Measurements from ENCODE around the gene FAM131A. TPM values are rescaled to one million over a fixed set of nuclear protein-coding genes. Genes with fewer than 3 reads are reported as not detected.

FAM131A gene
- total and polyA plus RNA-seq, 9 of the 15 experiments (the other 6 are each of a cell fraction or from before 2014, with no cell fraction given) = 0.48 to 11.1 (median 4.3) TPM

- TF ChIP-seq STAT5B (CRISPR knock-in tag; IDR thresholded peaks at IDR 0.05) (no peak), IFI16 (CRISPR knock-in tag; IDR thresholded peaks at IDR 0.05) (no peak), MLLT1 (IDR thresholded peaks at IDR 0.05) (no peak), ZNF318 (IDR thresholded peaks at IDR 0.05; ENCODE audit: borderline replicate concordance in 1 of 2, low read depth in 1 of 2) (no peak), ZNF764 (CRISPR knock-in tag; IDR thresholded peaks at IDR 0.05; ENCODE audit: low read depth) (no peak), NELFE (IDR thresholded peaks at IDR 0.05; ENCODE audit: insufficient read depth, insufficient read length) (no peak), ILK (tag; IDR thresholded peaks at IDR 0.05; ENCODE audit: borderline replicate concordance, low read depth) (no peak)
- TF ChIP-seq, protein P1, sequence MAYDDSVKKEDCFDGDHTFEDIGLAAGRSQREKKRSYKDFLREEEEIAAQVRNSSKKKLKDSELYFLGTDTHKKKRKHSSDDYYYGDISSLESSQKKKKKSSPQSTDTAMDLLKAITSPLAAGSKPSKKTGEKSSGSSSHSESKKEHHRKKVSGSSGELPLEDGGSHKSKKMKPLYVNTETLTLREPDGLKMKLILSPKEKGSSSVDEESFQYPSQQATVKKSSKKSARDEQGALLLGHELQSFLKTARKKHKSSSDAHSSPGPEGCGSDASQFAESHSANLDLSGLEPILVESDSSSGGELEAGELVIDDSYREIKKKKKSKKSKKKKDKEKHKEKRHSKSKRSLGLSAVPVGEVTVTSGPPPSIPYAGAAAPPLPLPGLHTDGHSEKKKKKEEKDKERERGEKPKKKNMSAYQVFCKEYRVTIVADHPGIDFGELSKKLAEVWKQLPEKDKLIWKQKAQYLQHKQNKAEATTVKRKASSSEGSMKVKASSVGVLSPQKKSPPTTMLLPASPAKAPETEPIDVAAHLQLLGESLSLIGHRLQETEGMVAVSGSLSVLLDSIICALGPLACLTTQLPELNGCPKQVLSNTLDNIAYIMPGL (CRISPR knock-in tag; IDR thresholded peaks at IDR 0.05) = no peak
- TF ChIP-seq, protein P2, sequence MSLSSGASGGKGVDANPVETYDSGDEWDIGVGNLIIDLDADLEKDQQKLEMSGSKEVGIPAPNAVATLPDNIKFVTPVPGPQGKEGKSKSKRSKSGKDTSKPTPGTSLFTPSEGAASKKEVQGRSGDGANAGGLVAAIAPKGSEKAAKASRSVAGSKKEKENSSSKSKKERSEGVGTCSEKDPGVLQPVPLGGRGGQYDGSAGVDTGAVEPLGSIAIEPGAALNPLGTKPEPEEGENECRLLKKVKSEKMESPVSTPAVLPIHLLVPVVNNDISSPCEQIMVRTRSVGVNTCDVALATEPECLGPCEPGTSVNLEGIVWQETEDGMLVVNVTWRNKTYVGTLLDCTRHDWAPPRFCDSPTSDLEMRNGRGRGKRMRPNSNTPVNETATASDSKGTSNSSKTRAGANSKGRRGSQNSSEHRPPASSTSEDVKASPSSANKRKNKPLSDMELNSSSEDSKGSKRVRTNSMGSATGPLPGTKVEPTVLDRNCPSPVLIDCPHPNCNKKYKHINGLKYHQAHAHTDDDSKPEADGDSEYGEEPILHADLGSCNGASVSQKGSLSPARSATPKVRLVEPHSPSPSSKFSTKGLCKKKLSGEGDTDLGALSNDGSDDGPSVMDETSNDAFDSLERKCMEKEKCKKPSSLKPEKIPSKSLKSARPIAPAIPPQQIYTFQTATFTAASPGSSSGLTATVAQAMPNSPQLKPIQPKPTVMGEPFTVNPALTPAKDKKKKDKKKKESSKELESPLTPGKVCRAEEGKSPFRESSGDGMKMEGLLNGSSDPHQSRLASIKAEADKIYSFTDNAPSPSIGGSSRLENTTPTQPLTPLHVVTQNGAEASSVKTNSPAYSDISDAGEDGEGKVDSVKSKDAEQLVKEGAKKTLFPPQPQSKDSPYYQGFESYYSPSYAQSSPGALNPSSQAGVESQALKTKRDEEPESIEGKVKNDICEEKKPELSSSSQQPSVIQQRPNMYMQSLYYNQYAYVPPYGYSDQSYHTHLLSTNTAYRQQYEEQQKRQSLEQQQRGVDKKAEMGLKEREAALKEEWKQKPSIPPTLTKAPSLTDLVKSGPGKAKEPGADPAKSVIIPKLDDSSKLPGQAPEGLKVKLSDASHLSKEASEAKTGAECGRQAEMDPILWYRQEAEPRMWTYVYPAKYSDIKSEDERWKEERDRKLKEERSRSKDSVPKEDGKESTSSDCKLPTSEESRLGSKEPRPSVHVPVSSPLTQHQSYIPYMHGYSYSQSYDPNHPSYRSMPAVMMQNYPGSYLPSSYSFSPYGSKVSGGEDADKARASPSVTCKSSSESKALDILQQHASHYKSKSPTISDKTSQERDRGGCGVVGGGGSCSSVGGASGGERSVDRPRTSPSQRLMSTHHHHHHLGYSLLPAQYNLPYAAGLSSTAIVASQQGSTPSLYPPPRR (CRISPR knock-in tag; IDR thresholded peaks at IDR 0.05; ENCODE audit: borderline replicate concordance) = no peak
Measured at GRCh38 chr3:184335661-184336546, 1.5 kb upstream of the FAM131A start (continued).
